Ecto neural progenitor cell (in vitro differentiated cells): ENCODE data around the gene KCNJ15.

ENCODE experiments used
- DNase-seq: peaks from one replicate; pipeline ENCODE4 v3.0.0-alpha.2; 2018; ENCODE audit warnings: low spot score

The KCNJ15 gene

GRCh38 chr21:38268864-38269575 is 12.2 kb downstream of the KCNJ15 start:
- DNase-seq = no peak

GRCh38 chr21:38269576-38269936 is 12.8 kb downstream of the KCNJ15 start:
- DNase-seq = no peak

GRCh38 chr21:38272215-38272614 is 15.4 kb downstream of the KCNJ15 start:
- DNase-seq = no peak

- no peak for DNase-seq
Measured at GRCh38 chr21:38273745-38274542, 17.2 kb downstream of the KCNJ15 start.

GRCh38 chr21:38277501-38278131 is 20.8 kb downstream of the KCNJ15 start:
- no peak for DNase-seq

- no peak for DNase-seq
Measured at GRCh38 chr21:38280454-38280853, 23.7 kb downstream of the KCNJ15 start.

- no peak for DNase-seq
Measured at GRCh38 chr21:38280867-38281266, 24.1 kb downstream of the KCNJ15 start.

- DNase-seq = no peak
Measured at GRCh38 chr21:38282921-38283320, 26.1 kb downstream of the KCNJ15 start.

GRCh38 chr21:38284216-38284615 is 27.4 kb downstream of the KCNJ15 start:
- no peak for DNase-seq

- DNase-seq = no peak
Measured at GRCh38 chr21:38286739-38287471, 30.1 kb downstream of the KCNJ15 start.

GRCh38 chr21:38287476-38287875 is 30.7 kb downstream of the KCNJ15 start:
- no peak for DNase-seq

- DNase-seq = no peak
Measured at GRCh38 chr21:38289705-38290485, 33.1 kb downstream of the KCNJ15 start.

- no peak for DNase-seq
Measured at GRCh38 chr21:38290809-38291208, 34.0 kb downstream of the KCNJ15 start.

- DNase-seq = no peak
Measured at GRCh38 chr21:38291874-38292273, 35.1 kb downstream of the KCNJ15 start.

GRCh38 chr21:38293113-38293512 is 36.3 kb downstream of the KCNJ15 start:
- no peak for DNase-seq

- DNase-seq = no peak
Measured at GRCh38 chr21:38293765-38294164, 37.0 kb downstream of the KCNJ15 start.

- DNase-seq = no peak
Measured at GRCh38 chr21:38294609-38295008, 37.8 kb downstream of the KCNJ15 start.

- no peak for DNase-seq
Measured at GRCh38 chr21:38295997-38296764, 39.4 kb downstream of the KCNJ15 start.

GRCh38 chr21:38297194-38297631 is 40.4 kb downstream of the KCNJ15 start:
- DNase-seq = no peak

- no peak for DNase-seq
Measured at GRCh38 chr21:38297871-38298270, 41.1 kb downstream of the KCNJ15 start.

- DNase-seq = no peak
Measured at GRCh38 chr21:38298832-38299231, 42.0 kb downstream of the KCNJ15 start.
